Measurements from ENCODE around the gene RAB37. TPM values are rescaled to one million over a fixed set of nuclear protein-coding genes. Genes with fewer than 3 reads are reported as not detected.

RAB37 gene
- total and polyA plus RNA-seq, 8 donors, result 2.0 to 42.9 (median 5.3) TPM; not detected in 3

- no peak for TF ChIP-seq POLR2AphosphoS5 (IDR thresholded peaks at IDR 0.05)
- no peak for TF ChIP-seq POLR2A (IDR thresholded peaks at IDR 0.05)
- no peak for TF ChIP-seq CTCF (IDR thresholded peaks at IDR 0.05)
- TF ChIP-seq EP300 (IDR thresholded peaks at IDR 0.05), result no peak
- Histone ChIP-seq H3K36me3 (peaks cover 0 to 7% (median 0%) of the 10 kb centered on the region in 4 donors), H3K9me3 (peaks cover 0 to 1% (median 0%) of the 10 kb centered on the region in 4 donors), H3K4me1 (no peaks in the 10 kb centered on the region), H3K27me3 (peaks cover 0 to 36% (median 0%) of the 10 kb centered on the region in 3 donors), H3K4me3 (no peak overlapping the region), H3K27ac (no peak overlapping the region)
- intact Hi-C loops (cut with DNase I; ENCODE audit: low total_unique reads), result no loop called here
- DNase-seq, result no peak
- WGBS, 5 donors, result 68 to 83% (median 74%) methylated on average over 9 of the region's 9 CpGs
Measured at GRCh38 chr17:74699236-74699635, 37.8 kb upstream of the RAB37 start.

- DNase-seq, result no peak
- peaks cover 0 to 15% (median 0%) of the 10 kb centered on the region in 3 donors for H3K27me3 ChIP-seq
- WGBS, 5 donors, result 78 to 80% (median 79%) methylated on average over 9 of the region's 9 CpGs
- no peak overlapping the region for H3K4me3 ChIP-seq
- intact Hi-C loops (cut with DNase I; ENCODE audit: low total_unique reads), result no loop called here
- H3K4me1 ChIP-seq, result no peaks in the 10 kb centered on the region
- H3K36me3 ChIP-seq, result no peaks in the 10 kb centered on the region
- no peak overlapping the region for H3K27ac ChIP-seq
- TF ChIP-seq EP300 (IDR thresholded peaks at IDR 0.05), result no peak
- H3K9me3 ChIP-seq, result no peaks in the 10 kb centered on the region
Measured at GRCh38 chr17:74702116-74702871, 34.8 kb upstream of the RAB37 start.

GRCh38 chr17:74703311-74703710, 33.7 kb upstream of the RAB37 start:
- Histone ChIP-seq H3K9me3 (no peaks in the 10 kb centered on the region), H3K27me3 (peaks cover 0 to 15% (median 0%) of the 10 kb centered on the region in 3 donors), H3K27ac (no peak overlapping the region), H3K4me1 (no peaks in the 10 kb centered on the region), H3K36me3 (no peaks in the 10 kb centered on the region), H3K4me3 (no peak overlapping the region)
- TF ChIP-seq EP300 (IDR thresholded peaks at IDR 0.05) (no peak), POLR2AphosphoS5 (IDR thresholded peaks at IDR 0.05) (no peak), CTCF (IDR thresholded peaks at IDR 0.05) (no peak), POLR2A (IDR thresholded peaks at IDR 0.05) (no peak)
- DNase-seq, result no peak
- intact Hi-C loops (cut with DNase I; ENCODE audit: low total_unique reads), result no loop called here
- WGBS, 5 donors, result 37 to 70% (median 63%) methylated on average over 2 of the region's 2 CpGs

GRCh38 chr17:74704544-74704943, 32.5 kb upstream of the RAB37 start:
- WGBS, 5 donors, result 82 to 92% (median 89%) methylated on average over 8 of the region's 8 CpGs
- TF ChIP-seq EP300 (IDR thresholded peaks at IDR 0.05), result no peak
- TF ChIP-seq POLR2AphosphoS5 (IDR thresholded peaks at IDR 0.05), result no peak
- TF ChIP-seq CTCF (IDR thresholded peaks at IDR 0.05), result no peak
- TF ChIP-seq POLR2A (IDR thresholded peaks at IDR 0.05), result no peak
- intact Hi-C loops (cut with DNase I; ENCODE audit: low total_unique reads), result no loop called here
- no peaks in the 10 kb centered on the region for H3K9me3 ChIP-seq
- H3K36me3 ChIP-seq, result no peaks in the 10 kb centered on the region
- no peak overlapping the region for H3K27ac ChIP-seq
- no peak for DNase-seq
- H3K4me3 ChIP-seq, result no peak overlapping the region
- H3K27me3 ChIP-seq, result peaks cover 0 to 15% (median 0%) of the 10 kb centered on the region in 3 donors
- H3K4me1 ChIP-seq, result no peaks in the 10 kb centered on the region
